Measurements from ENCODE around the gene METAP2. TPM values are rescaled to one million over a fixed set of nuclear protein-coding genes. Genes with fewer than 3 reads are reported as not detected.

The METAP2 gene
- total RNA-seq, 1 donor from 2014 or later = 51.0 TPM

DNA sequence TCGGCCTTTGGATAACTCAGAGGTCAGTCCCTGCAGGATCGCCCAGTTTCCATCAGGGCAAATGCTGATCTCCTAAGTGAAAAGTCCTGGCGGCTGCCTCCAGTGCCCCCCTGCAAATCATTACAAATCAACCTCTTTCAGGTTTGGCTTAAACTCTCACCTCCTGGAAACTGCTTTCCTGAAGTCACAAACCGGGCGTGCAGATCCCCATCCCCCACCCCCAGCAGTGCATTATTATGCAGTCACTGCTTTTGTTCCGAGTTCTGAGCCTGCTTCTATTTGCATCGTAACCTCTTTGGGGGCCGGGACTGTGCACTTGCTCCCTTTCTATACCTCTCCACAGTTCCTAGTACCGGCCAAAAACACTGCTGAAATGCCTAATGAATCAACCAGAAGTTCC lies 77.4 kb downstream of the METAP2 start, which contains the start of gene USP44:
TSS of gene USP44 (minus strand) at position 172 of the 400 bp plus-strand sequence. CDS start 17,220 bp downstream, outside the sequence.
- DNase-seq = no peak

DNA sequence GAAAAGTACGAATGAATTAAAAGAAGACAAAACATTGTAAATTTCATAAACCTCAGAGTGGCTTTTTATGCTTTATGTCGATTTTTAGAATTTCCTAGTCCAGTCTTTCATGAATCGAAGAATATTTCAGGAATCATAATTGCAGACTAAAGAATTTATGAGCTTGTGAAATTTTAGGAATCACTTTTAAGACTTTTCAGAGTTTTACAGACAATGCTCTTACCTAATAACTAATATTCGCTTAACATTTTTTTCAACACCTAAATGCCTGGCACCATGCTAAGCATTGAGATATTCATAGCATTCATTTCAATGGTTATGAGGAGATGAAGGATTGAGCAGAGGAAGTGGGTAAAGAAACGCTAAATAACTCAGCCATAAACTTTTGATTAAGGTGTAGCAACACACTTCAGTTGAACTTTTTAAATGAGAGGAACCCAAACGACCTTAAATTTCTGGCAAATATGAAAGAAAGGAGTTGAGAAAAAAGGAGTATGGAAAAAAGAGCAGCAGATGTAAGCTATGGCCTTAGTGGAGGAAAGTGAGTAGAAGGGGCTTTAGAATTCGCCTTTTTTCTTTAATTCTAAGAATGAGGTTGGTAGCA lies 78.1 kb downstream of the METAP2 start:
- no peak for DNase-seq

DNA sequence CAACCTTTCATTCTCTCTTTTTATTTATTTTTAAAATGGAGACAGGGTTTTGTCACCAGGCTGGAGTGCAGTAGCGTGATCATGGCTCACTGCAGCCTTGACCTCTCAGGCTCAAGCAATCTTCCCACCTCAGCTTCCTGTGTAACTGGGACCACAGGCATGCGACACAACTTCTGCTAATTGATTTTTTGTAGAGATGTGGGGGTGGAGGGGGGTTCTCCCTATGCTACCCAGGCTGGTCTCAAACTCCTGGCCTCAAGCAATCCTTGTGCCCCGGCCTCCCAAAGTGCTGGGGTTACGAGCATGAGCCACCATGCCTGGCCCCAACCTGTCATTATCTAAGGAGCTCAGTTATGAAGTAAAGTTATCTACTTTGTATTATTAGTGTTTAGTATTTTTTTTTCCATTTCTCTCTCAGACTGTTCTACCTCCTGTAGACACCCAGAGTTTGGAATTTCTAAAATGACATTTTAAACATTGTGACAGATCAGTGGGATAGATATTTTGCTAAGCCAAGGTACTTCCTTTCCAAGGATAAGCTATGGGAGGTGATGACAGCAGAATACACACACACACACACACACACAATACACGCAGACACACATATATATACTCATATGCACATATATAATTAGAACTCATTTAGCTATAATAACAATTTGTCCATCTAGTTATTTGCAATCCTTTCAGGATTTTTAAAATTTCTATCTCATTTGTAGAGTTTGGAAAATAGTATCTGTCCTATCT lies 79.4 kb downstream of the METAP2 start:
- no peak for DNase-seq

DNA sequence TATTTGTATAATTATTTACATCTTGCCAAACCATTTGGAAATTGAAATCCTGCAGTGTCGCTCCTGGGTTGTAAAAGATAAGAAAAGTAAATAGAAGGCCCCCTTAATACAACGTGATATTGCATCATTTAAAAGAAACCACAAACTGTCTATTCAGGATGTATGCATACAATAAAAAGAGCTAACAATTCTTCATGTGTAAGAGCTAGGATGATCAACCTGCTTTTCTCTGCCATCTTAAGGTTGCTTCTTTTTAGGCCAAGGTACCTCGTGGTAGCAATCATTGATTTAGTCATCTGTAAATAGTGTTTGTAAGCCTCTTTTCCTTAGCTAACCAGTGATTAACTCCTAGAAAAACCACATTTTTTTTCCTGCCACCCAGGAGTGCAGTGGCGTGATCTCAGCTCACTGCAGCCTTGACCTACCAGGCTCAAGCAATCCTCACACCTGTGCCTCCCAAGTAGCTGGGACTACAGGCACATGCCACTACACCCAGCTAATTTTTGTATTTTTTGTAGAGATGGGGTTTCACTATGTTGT lies 80.7 kb downstream of the METAP2 start:
- DNase-seq = no peak

DNA sequence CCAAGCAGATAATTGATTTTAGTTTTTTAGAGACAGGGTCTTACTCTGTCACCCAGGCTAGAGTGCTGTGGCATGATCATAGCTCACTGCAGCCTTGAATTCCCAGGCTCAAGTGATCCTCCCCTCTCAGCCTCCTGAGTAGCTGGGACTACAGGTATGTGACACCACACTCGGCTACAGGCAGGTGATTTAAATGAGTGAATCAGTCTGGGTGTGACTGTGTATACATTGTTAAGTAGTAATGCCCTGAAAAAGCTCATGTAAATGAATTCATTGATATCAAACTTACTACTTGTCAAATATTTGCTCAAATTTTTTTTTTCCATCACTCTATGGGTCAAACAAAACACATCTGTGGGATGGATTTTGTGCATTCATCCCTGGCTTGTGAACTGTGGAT lies 83.7 kb downstream of the METAP2 start:
- no peak for DNase-seq

Small RNAs within 50 kb of the gene (small RNA-seq; reads per million reads assigned to genes)
- gene RNU6-735P (ENCODE audit: low replicate concordance) = not detected

Other genes starting within 250 kb of the METAP2 start
- gene USP44, start 77.3 kb downstream of the METAP2 start, total RNA-seq = 0.99 TPM